Thyroid gland (tissue), 4 donors: ENCODE results near the gene TNS3. TPM values are rescaled to one million over a fixed set of nuclear protein-coding genes. Genes with fewer than 3 reads are reported as not detected.

ENCODE experiments used
- DNase-seq, 2 donors: peaks; one replicate each; pipeline ENCODE4 v3.0.0-alpha.2; 2019
- H3K27ac ChIP-seq, 3 donors: fragments of 200-600 bp; sonication (generic); 1 replicate in 2 of 3; 2 replicates in 1 of 3; pipeline ENCODE4 v1.5.1; 2016 to 2019; ENCODE audit warnings: mild to moderate bottlenecking in 1 of 3, moderate library complexity in 1 of 3
- H3K27me3 ChIP-seq: fragments of 200-600 bp; sonication (generic); one replicate; pipeline ENCODE4 v1.5.1; 2019
- H3K36me3 ChIP-seq, 2 donors: fragments of 200-600 bp; sonication (generic); one replicate each; pipeline ENCODE4 v1.5.1; 2016 to 2019
- H3K4me1 ChIP-seq, 2 donors: fragments of 200-600 bp; sonication (generic); one replicate each; pipeline ENCODE4 v1.5.1; 2017 to 2019
- H3K4me3 ChIP-seq, 3 donors: fragments of 200-600 bp; sonication (generic); replicated peaks in 1 of 3; 1 replicate in 2 of 3; 2 replicates in 1 of 3; pipeline ENCODE4 v1.5.1; 2016; ENCODE audit warnings: mild to moderate bottlenecking in 1 of 3
- H3K9me3 ChIP-seq: fragments of 200-600 bp; sonication (generic); one replicate; pipeline ENCODE4 v1.5.1; 2017
- POLR2A ChIP-seq, 2 donors: fragments of 450-650 bp; IDR thresholded peaks; one replicate each; pipeline ENCODE4 v1.6.1; 2017; ENCODE audit warnings: antibody characterized with exemption in 2 of 2, mild to moderate bottlenecking in 2 of 2, moderate library complexity in 1 of 2
- WGBS, 2 donors: methylation state at CpG; one replicate each; pipeline ENCODE4 v1.1.5; 2017; 5-methylcytosine and 5-hydroxymethylcytosine counted together
- intact Hi-C: fragments of 100-400 bp; cut with DNase I; formaldehyde crosslinking; loops from one replicate; pipeline ENCODE4 v1.15.1; 2023
- total RNA-seq, 4 donors: library from RNA; depleted of rRNA; stranded (reverse); fragments of >200 nt; gene quantifications; one replicate each; pipeline ENCODE4 v1.2.3, GENCODE V29; 2016
- TF ChIP-seq, protein P1 (sequence below), 6 experiments: fragments of 200-600 bp in 3 of 6; fragments of 450-650 bp in 3 of 6; sonication (generic) in 3 of 6; IDR thresholded peaks; one replicate each; pipeline ENCODE4 v1.5.1; 2016 to 2019; ENCODE audit warnings: antibody characterized with exemption in 6 of 6, mild to moderate bottlenecking in 2 of 6, inconsistent platforms in 1 of 6, moderate library complexity in 1 of 6

The TNS3 gene
- total RNA-seq, 4 donors from 2014 or later: 65.8 to 93.0 (median 80.7) TPM

DNA sequence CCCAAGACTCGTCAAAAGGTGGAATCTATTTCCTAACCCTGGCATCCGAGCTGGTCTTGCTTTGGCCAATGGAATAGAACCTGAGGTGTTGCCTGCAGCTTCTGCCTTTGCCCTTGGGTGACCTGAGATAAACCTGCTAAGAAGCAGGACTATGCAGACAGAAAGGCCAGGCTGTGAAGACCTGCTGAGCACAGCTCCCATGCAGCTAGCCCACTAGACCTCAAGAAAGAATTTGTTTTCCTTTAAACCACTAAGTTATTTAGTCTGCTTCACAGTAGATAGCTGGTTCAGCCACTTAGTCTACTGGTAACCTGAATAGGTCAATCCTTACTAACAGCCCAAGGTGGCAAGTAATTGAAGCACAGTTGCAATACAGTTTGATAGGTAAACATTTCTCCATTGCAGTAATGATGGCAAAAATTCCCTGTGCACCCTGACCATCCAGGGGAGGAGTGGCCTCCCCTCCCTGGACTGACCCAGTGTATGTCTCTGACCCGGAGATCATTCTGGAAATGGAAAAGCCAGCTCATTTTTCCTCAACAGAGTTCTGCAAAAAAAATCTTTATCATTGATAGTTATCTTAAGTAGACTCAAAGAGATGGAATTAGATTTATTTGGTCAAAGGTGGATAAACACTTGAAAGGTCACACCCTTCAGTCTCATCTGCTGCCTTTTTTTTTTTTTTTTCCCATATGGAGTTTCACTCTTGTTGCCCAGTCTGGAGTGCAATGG, 20.0 kb downstream of the TNS3 start:
- Histone ChIP-seq H3K27me3 (no peaks in the 10 kb centered on the region), H3K9me3 (no peaks in the 10 kb centered on the region), H3K4me3 (no peak overlapping the region), H3K4me1 (peaks cover 4 to 17% of the 10 kb centered on the region in 2 donors), H3K27ac (no peak overlapping the region), H3K36me3 (no peaks in the 10 kb centered on the region)
- no peak for DNase-seq
- TF ChIP-seq, protein P1, sequence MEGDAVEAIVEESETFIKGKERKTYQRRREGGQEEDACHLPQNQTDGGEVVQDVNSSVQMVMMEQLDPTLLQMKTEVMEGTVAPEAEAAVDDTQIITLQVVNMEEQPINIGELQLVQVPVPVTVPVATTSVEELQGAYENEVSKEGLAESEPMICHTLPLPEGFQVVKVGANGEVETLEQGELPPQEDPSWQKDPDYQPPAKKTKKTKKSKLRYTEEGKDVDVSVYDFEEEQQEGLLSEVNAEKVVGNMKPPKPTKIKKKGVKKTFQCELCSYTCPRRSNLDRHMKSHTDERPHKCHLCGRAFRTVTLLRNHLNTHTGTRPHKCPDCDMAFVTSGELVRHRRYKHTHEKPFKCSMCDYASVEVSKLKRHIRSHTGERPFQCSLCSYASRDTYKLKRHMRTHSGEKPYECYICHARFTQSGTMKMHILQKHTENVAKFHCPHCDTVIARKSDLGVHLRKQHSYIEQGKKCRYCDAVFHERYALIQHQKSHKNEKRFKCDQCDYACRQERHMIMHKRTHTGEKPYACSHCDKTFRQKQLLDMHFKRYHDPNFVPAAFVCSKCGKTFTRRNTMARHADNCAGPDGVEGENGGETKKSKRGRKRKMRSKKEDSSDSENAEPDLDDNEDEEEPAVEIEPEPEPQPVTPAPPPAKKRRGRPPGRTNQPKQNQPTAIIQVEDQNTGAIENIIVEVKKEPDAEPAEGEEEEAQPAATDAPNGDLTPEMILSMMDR (IDR thresholded peaks at IDR 0.05): no peak
- TF ChIP-seq POLR2A (IDR thresholded peaks at IDR 0.05): no peak
- WGBS, 2 donors: 81 to 87% methylated on average over 3 of the region's 3 CpGs
- intact Hi-C loops: no loop called here

DNA sequence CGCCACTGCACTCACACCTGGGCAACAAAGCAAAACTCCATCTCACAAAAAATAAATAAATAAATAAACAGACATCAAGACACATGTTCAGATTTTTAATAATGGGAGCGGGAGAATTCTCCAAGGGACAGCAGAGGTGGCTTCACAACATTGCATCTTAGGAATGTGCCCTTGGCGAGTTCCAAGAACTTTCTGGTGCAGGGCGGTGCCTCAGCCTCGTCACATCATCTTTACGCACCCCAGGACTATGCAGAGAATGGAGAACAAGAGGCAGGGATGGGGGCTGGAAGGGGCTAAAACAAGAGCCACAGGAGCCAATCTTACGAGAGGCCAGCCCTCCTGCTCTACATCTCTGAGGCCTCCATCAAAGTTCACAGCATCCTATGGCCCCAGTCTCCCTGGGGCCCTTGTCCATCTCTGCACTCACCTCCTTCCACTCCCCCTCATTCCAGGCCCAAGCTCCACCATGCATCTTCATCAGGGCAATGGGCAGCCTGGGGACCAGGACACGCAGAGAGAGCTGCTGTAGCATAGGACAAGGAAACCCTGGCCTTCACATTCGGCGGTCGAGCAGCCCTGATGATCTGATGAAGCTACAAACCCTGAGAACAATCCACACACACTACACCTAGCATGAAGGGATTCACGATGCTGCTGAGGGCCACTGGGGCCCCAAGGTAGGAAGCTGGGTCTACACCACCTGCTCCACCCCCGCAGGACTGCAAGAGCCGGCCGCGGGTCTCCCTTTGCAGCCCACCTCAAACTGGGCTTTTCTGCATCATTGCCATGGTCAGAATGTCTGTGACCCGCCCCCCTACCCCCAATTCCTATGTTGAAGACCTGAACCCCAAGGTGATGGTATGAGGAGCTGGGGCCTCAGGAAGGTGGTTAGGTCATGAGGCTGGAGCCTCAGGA, 22.3 kb downstream of the TNS3 start:
- Histone ChIP-seq H3K4me1 (peaks cover 3 to 21% of the 10 kb centered on the region in 2 donors), H3K4me3 (no peak overlapping the region), H3K36me3 (no peaks in the 10 kb centered on the region), H3K9me3 (no peaks in the 10 kb centered on the region), H3K27me3 (no peaks in the 10 kb centered on the region), H3K27ac (no peak overlapping the region)
- no peak for DNase-seq
- intact Hi-C loops: no loop called here
- 95 to 97% methylated on average over 16 to 17 of the region's 17 CpGs for WGBS, 2 donors
- TF ChIP-seq, protein P1 (IDR thresholded peaks at IDR 0.05): no peak
- no peak for TF ChIP-seq POLR2A (IDR thresholded peaks at IDR 0.05)

DNA sequence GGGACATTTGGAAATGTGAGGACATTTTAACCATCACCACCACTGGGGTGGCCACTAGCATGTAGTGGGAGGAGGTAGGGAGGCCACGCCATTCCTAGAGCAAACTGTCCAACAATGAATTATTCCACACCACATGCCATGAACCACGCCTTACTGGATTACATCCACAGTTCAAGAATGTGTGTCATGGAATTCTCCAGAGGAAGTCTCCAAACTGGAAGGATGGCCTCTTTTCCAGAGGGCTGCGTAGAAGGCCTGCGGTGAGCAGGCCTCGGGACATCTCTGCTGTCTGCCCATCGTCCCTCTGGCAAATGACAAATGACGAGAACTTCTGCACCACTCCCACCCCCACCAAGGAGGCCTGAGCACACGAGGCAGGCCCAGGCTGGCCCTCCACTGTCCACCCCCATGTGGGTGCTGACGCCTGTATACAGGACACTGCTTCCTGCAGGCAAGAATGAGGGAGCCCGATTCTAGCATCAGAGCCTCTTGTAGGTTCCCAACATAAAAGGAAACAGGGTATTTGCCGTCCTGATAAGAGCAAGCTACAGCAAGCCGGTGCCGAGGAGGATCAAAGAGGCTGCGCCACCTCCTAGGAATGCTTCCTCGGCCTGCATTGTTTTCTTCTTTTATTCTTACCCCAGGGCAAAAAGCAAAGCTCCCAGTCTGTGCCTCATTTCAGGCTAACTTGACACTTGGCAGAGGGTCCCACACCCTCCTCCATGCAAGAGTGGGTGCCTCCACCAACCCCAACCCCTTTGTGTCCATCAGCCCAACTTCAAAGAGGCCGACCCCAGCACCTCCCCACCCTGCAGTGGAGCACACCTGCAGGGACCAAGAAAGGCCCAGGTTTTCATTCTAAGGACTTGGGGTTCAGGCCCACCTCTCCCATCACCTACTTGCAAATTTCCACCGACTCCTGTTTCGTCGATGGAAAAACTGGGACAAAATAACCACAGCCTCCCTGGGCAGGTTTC, 23.9 kb downstream of the TNS3 start:
- no peaks in the 10 kb centered on the region for H3K9me3 ChIP-seq
- H3K27ac ChIP-seq: no peak overlapping the region
- TF ChIP-seq, protein P1 (IDR thresholded peaks at IDR 0.05): no peak
- no peak for TF ChIP-seq POLR2A (IDR thresholded peaks at IDR 0.05)
- H3K4me3 ChIP-seq: no peak overlapping the region
- no peaks in the 10 kb centered on the region for H3K36me3 ChIP-seq
- DNase-seq: no peak
- WGBS, 2 donors: 85 to 86% methylated on average over 17 to 19 of the region's 19 CpGs
- H3K4me1 ChIP-seq: peaks cover 3 to 21% of the 10 kb centered on the region in 2 donors
- H3K27me3 ChIP-seq: no peaks in the 10 kb centered on the region
- intact Hi-C loops: no loop called here

DNA sequence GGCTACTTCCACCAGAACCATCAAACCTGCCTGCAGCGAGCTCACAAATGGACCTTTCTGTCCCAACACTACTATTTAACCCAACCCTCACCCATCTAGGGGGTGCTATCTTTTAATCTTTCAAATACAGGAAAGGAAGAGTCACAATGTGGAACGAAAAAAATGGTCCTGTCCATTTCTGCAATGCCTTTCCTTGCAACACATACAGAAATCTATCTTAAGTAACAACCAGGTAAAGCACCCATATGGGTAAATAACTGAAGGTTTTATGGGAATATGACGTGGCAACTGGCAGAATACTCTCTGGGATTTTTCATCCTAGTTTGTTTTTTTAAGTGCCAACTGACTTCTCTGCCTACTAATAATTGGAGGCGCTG, 24.6 kb downstream of the TNS3 start:
- H3K36me3 ChIP-seq: no peaks in the 10 kb centered on the region
- H3K27ac ChIP-seq: no peak overlapping the region
- no peak overlapping the region for H3K4me3 ChIP-seq
- H3K4me1 ChIP-seq: peaks cover 6 to 27% of the 10 kb centered on the region in 2 donors
- no peaks in the 10 kb centered on the region for H3K27me3 ChIP-seq
- TF ChIP-seq POLR2A (IDR thresholded peaks at IDR 0.05): no peak
- TF ChIP-seq, protein P1 (IDR thresholded peaks at IDR 0.05): no peak
- DNase-seq: no peak
- WGBS, 2 donors: 92 to 95% methylated on average over 4 of the region's 4 CpGs
- no peaks in the 10 kb centered on the region for H3K9me3 ChIP-seq
- intact Hi-C loops: no loop called here
